ENCODE data around the gene HOXA3.

GRCh38 chr7:27111042-27111750, 41.2 kb downstream of the HOXA3 start:
- TF ChIP-seq, protein P1, sequence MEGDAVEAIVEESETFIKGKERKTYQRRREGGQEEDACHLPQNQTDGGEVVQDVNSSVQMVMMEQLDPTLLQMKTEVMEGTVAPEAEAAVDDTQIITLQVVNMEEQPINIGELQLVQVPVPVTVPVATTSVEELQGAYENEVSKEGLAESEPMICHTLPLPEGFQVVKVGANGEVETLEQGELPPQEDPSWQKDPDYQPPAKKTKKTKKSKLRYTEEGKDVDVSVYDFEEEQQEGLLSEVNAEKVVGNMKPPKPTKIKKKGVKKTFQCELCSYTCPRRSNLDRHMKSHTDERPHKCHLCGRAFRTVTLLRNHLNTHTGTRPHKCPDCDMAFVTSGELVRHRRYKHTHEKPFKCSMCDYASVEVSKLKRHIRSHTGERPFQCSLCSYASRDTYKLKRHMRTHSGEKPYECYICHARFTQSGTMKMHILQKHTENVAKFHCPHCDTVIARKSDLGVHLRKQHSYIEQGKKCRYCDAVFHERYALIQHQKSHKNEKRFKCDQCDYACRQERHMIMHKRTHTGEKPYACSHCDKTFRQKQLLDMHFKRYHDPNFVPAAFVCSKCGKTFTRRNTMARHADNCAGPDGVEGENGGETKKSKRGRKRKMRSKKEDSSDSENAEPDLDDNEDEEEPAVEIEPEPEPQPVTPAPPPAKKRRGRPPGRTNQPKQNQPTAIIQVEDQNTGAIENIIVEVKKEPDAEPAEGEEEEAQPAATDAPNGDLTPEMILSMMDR (IDR thresholded peaks at IDR 0.05; ENCODE audit: insufficient read depth, low read depth, low read length), result no peak
- TF ChIP-seq EZH2 (IDR thresholded peaks at IDR 0.05; ENCODE audit: insufficient read depth, low read length), result no peak
